ENCODE results near the gene PPP1R3G.

DNA sequence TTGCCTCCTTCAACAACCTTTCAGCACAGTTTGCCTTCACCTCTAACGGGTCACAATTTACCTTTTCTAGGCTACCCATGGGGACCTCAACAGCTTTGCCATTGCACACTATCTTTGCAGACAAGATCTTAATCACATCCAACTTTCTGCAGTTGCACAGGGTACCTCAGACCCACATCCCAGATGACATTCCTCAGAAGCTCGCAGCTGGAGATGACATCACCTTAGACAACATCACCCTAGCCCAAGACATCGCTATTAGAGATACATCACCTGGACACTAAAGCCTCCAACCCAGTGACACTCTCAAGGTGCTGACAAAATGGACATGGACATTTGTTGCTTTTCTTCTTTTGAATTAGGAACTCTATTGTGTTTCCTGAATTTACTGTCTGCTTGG lies 42.7 kb upstream of the PPP1R3G start:
- TF ChIP-seq CTCF (IDR thresholded peaks at IDR 0.05) (no peak), POLR2A (IDR thresholded peaks at IDR 0.05) (no peak)

Measured in body of pancreas (tissue), 4 donors.